NT2/D1 (cell line): ENCODE results near the gene IL26.

ENCODE experiments used
- SUZ12 ChIP-seq: IDR thresholded peaks from 2 replicates; pipeline ENCODE4 v1.6.1; 2011; ENCODE audit not compliant: insufficient read length, insufficient read depth; ENCODE audit errors: extremely low read depth
- YY1 ChIP-seq: IDR thresholded peaks from 2 replicates; pipeline ENCODE4 v1.6.1; 2011; ENCODE audit not compliant: insufficient read length, insufficient read depth

DNA sequence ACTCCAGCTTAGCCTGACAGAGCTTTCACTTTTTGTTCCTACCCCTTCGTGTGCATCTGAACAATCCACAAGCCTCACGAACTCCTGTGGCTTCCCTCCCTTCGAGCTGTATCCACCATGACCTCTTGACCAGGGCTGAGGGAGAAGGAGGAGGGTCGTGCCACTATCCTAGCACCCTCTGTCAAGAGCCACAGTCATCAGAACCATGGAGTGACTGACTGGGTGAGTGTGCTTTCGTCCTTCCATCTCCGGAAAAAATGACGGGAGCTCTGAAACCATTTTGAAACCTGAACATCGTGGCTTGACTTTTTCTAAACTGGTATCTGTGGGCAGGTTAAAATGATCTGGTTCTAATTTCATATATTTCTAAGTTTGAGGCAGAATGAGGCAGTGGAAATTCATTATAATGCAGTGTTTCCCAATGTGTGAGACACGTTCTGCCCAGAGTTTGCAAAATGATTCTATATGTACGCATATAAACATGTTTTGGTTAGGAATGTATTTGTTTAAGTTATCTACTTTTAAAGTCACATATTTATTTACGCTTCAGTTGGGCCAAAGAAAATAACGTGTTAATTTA lies 27.0 kb downstream of the IL26 start:
- TF ChIP-seq YY1, result no peak
- no peak for TF ChIP-seq SUZ12
